ENCODE data around the gene TMEFF2.

DNA sequence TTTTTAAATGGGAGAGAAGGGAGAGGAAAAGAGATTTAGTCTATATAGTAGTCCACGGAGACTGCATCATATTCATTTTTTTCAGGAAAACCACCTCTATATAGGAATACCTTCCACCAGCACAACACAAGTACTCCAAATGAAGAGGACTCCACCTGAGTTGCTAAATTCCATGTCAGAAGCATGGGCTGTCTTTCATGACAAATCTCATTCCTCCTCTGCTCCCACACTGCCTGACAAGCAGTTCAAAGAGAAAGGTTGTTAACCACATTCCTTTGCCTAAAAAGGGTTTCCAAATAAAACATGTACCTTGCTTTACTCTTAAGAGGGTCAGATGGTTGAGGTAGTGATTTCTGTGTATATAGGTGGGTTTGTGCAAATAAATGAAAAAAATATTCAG lies 122.0 kb downstream of the TMEFF2 start:
- TF ChIP-seq, protein P1, sequence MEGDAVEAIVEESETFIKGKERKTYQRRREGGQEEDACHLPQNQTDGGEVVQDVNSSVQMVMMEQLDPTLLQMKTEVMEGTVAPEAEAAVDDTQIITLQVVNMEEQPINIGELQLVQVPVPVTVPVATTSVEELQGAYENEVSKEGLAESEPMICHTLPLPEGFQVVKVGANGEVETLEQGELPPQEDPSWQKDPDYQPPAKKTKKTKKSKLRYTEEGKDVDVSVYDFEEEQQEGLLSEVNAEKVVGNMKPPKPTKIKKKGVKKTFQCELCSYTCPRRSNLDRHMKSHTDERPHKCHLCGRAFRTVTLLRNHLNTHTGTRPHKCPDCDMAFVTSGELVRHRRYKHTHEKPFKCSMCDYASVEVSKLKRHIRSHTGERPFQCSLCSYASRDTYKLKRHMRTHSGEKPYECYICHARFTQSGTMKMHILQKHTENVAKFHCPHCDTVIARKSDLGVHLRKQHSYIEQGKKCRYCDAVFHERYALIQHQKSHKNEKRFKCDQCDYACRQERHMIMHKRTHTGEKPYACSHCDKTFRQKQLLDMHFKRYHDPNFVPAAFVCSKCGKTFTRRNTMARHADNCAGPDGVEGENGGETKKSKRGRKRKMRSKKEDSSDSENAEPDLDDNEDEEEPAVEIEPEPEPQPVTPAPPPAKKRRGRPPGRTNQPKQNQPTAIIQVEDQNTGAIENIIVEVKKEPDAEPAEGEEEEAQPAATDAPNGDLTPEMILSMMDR (IDR thresholded peaks at IDR 0.05) = no peak
- TF ChIP-seq POLR2AphosphoS5 (IDR thresholded peaks at IDR 0.05; ENCODE audit: insufficient read depth in 1 of 2, low read depth in 1 of 2) = no peak
